GM23248 (cell line): ENCODE measurements around the gene EPN2. TPM values are rescaled to one million over a fixed set of nuclear protein-coding genes. Genes with fewer than 3 reads are reported as not detected.

ENCODE experiments used
- DNase-seq: peaks from one replicate; pipeline ENCODE4 v3.0.0-alpha.2; 2015
- H2AFZ ChIP-seq: fragments of 200-600 bp; sonication (generic); 2 replicates; pipeline ENCODE4 v1.6.1; 2016; ENCODE audit warnings: antibody characterized with exemption
- H3F3A ChIP-seq: fragments of 200-600 bp; sonication (generic); 2 replicates; pipeline ENCODE4 v1.6.1; 2016; ENCODE audit warnings: mild to moderate bottlenecking, antibody characterized with exemption, mixed run types; ENCODE audit not compliant: insufficient read depth
- H3K27ac ChIP-seq: fragments of 200-600 bp; sonication (generic); 2 replicates; pipeline ENCODE4 v1.5.1; 2016; ENCODE audit warnings: mild to moderate bottlenecking
- H3K27me3 ChIP-seq: fragments of 200-600 bp; sonication (generic); replicated peaks from 2 replicates; pipeline ENCODE4 v1.6.1; 2016; ENCODE audit warnings: mild to moderate bottlenecking; ENCODE audit not compliant: insufficient read depth
- H3K36me3 ChIP-seq: fragments of 200-600 bp; sonication (generic); 2 replicates; pipeline ENCODE4 v1.6.1; 2016; ENCODE audit warnings: low read depth, mild to moderate bottlenecking
- H3K4me1 ChIP-seq: fragments of 200-600 bp; sonication (generic); 2 replicates; pipeline ENCODE4 v1.6.1; 2016; ENCODE audit warnings: mild to moderate bottlenecking; ENCODE audit not compliant: insufficient read depth
- H3K4me2 ChIP-seq: fragments of 200-600 bp; sonication (generic); one replicate; pipeline ENCODE4 v1.6.1; 2016; ENCODE audit warnings: mild to moderate bottlenecking; ENCODE audit not compliant: unreplicated experiment
- H3K4me3 ChIP-seq: fragments of 200-600 bp; sonication (generic); 2 replicates; pipeline ENCODE4 v1.5.1; 2016; ENCODE audit warnings: mild to moderate bottlenecking
- H3K79me2 ChIP-seq: fragments of 200-600 bp; sonication (generic); 2 replicates; pipeline ENCODE4 v1.6.1; 2016; ENCODE audit warnings: mild to moderate bottlenecking; ENCODE audit not compliant: insufficient read depth
- H3K9ac ChIP-seq: fragments of 200-600 bp; sonication (generic); 2 replicates; pipeline ENCODE4 v1.6.1; 2016; ENCODE audit warnings: mild to moderate bottlenecking
- H3K9me2 ChIP-seq: fragments of 200-600 bp; sonication (generic); 2 replicates; pipeline ENCODE4 v1.6.1; 2016; ENCODE audit warnings: mixed run types, mild to moderate bottlenecking, moderate library complexity; ENCODE audit not compliant: insufficient read depth
- H3K9me3 ChIP-seq: fragments of 200-600 bp; sonication (generic); one replicate; pipeline ENCODE4 v1.6.1; 2017; ENCODE audit warnings: low read depth
- H4K20me1 ChIP-seq: fragments of 200-600 bp; sonication (generic); 2 replicates; pipeline ENCODE4 v1.6.0; 2016; ENCODE audit not compliant: insufficient read depth
- EZH2 ChIP-seq: fragments of 200-600 bp; sonication (generic); IDR thresholded peaks from 2 replicates; pipeline ENCODE4 v1.6.1; 2018; ENCODE audit warnings: antibody characterized with exemption, mild to moderate bottlenecking; ENCODE audit not compliant: insufficient read depth, poor library complexity, severe bottlenecking
- EZH2phosphoT487 ChIP-seq: fragments of 200-600 bp; sonication (generic); IDR thresholded peaks from 2 replicates; pipeline ENCODE4 v1.6.1; 2018; ENCODE audit warnings: antibody characterized with exemption, moderate library complexity, mild to moderate bottlenecking, low read depth; ENCODE audit not compliant: insufficient read depth
- WGBS, 2 experiments: methylation state at CpG; one replicate each; pipeline ENCODE4 v1.1.6; 2015 to 2017; ENCODE audit warnings: low lambda C conversion rate in 2 of 2, low coverage in 1 of 2; ENCODE audit errors: missing lambda C conversion rate in 2 of 2; 5-methylcytosine and 5-hydroxymethylcytosine counted together
- in situ Hi-C: fragments of 300-500 bp; cut with MboI; formaldehyde crosslinking; loops from 2 replicates; pipeline ENCODE4 v1.15.0; 2020
- polyA plus RNA-seq: library from polyadenylated mRNA; unstranded; fragments of >200 nt; fragmentation: Nextera tagmentation; extraction: Ambion mirVana; gene quantifications from 2 replicates; pipeline ENCODE4 v1.2.1, GENCODE V29; 2016
- total RNA-seq: library from RNA; depleted of rRNA; stranded (reverse); fragments of >200 nt; shearing (Covaris generic); gene quantifications from 2 replicates; pipeline ENCODE4 v1.2.3, GENCODE V29; 2014

The EPN2 gene
- total and polyA plus RNA-seq, 2 experiments from 2014 or later: 25.3 to 54.0 TPM

GRCh38 chr17:19265755-19266154 is 28.6 kb downstream of the EPN2 start:
- Histone ChIP-seq H3F3A (peaks cover 34% of the 10 kb centered on the region), H3K9me2 (no peaks in the 10 kb centered on the region), H3K27ac (no peak overlapping the region), H3K79me2 (peaks cover 98% of the 10 kb centered on the region), H3K4me1 (peaks cover 23% of the 10 kb centered on the region), H3K36me3 (no peaks in the 10 kb centered on the region), H3K27me3 (no peaks in the 10 kb centered on the region), H4K20me1 (peaks cover 24% of the 10 kb centered on the region; the same call in 1 of the 2 replicates), H3K4me2 (no peak overlapping the region), H3K9me3 (no peaks in the 10 kb centered on the region), H3K9ac (no peak overlapping the region), H2AFZ (no peak overlapping the region), H3K4me3 (no peak overlapping the region)
- no peak for DNase-seq
- in situ Hi-C loops: loop anchor here (25.0 kb wide), 1 partner anchor 497 kb away; no protein-coding TSS in a partner anchor
- WGBS, 2 experiments: 70 to 71% methylated on average over 6 of the region's 6 CpGs
- no peak for TF ChIP-seq EZH2phosphoT487
- TF ChIP-seq EZH2: no peak

DNA sequence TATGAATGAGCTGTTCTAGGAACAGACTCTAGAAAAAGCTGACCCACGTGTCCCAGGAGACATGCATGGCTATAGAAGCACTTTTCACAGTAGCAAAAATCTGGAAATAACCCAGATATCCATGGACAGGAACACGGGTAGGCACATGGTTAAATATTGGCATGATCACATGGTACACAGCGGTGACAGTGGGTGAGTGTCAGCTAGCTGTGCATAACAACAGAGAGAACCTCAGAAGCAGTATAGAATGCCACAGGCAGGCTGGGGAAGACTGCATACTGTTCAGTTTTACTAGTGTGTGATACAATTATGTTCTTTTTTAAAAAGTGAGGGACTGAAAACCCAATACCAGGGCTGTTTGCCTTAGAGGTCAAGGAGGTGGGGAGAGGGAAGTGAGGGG is 31.4 kb downstream of the EPN2 start:
- Histone ChIP-seq H3K9ac (no peak overlapping the region), H4K20me1 (peaks cover 22% of the 10 kb centered on the region; the same call in 1 of the 2 replicates), H3K4me1 (peaks cover 10% of the 10 kb centered on the region), H3K9me2 (no peaks in the 10 kb centered on the region), H3K27me3 (no peaks in the 10 kb centered on the region), H3K79me2 (peaks cover 100% of the 10 kb centered on the region), H3K36me3 (no peaks in the 10 kb centered on the region), H3F3A (peaks cover 15% of the 10 kb centered on the region), H3K4me3 (no peak overlapping the region), H3K4me2 (no peak overlapping the region), H3K27ac (no peak overlapping the region), H3K9me3 (no peaks in the 10 kb centered on the region), H2AFZ (no peak overlapping the region)
- 43 to 55% methylated on average over 3 of the region's 3 CpGs for WGBS, 2 experiments
- no peak for DNase-seq
- in situ Hi-C loops: loop anchor here (25.0 kb wide), 1 partner anchor 494 kb away; no protein-coding TSS in a partner anchor
- no peak for TF ChIP-seq EZH2
- no peak for TF ChIP-seq EZH2phosphoT487

- H3K36me3 ChIP-seq: no peaks in the 10 kb centered on the region
- DNase-seq: no peak
- H3K9ac ChIP-seq: no peak overlapping the region
- no peaks in the 10 kb centered on the region for H3K9me3 ChIP-seq
- whole genome bisulfite sequencing, 2 experiments: 57 to 65% methylated on average over 1 of the region's 1 CpG
- no peaks in the 10 kb centered on the region for H3K27me3 ChIP-seq
- H4K20me1 ChIP-seq: peaks cover 19% of the 10 kb centered on the region; the same call in 1 of the 2 replicates
- H3K9me2 ChIP-seq: no peaks in the 10 kb centered on the region
- no peak overlapping the region for H2AFZ ChIP-seq
- H3K4me2 ChIP-seq: no peak overlapping the region
- peaks cover 10% of the 10 kb centered on the region for H3F3A ChIP-seq
- in situ Hi-C loops: loop anchor here (25.0 kb wide), 1 partner anchor 493 kb away; no protein-coding TSS in a partner anchor
- no peak overlapping the region for H3K4me3 ChIP-seq
- H3K79me2 ChIP-seq: peaks cover 99% of the 10 kb centered on the region
- H3K27ac ChIP-seq: no peak overlapping the region
- H3K4me1 ChIP-seq: peaks cover 5% of the 10 kb centered on the region
- TF ChIP-seq EZH2phosphoT487 (no peak), EZH2 (no peak)
Measured at GRCh38 chr17:19269106-19269505, 31.9 kb downstream of the EPN2 start.

GRCh38 chr17:19269641-19270040 is 32.5 kb downstream of the EPN2 start:
- Histone ChIP-seq H3K9me2 (no peaks in the 10 kb centered on the region), H2AFZ (no peak overlapping the region), H3K4me2 (no peak overlapping the region), H3K9me3 (no peaks in the 10 kb centered on the region), H3F3A (peaks cover 6% of the 10 kb centered on the region; the same call in 1 of the 2 replicates), H3K9ac (no peak overlapping the region), H3K4me1 (no peaks in the 10 kb centered on the region; the same call in none of the 2 replicates), H3K36me3 (no peaks in the 10 kb centered on the region), H3K27me3 (no peaks in the 10 kb centered on the region), H3K4me3 (no peak overlapping the region), H4K20me1 (peaks cover 13% of the 10 kb centered on the region; the same call in 1 of the 2 replicates), H3K79me2 (peaks cover 99% of the 10 kb centered on the region), H3K27ac (no peak overlapping the region)
- 43 to 44% methylated on average over 3 of the region's 3 CpGs for WGBS, 2 experiments
- no peak for TF ChIP-seq EZH2phosphoT487
- no peak for TF ChIP-seq EZH2
- no peak for DNase-seq
- in situ Hi-C loops: loop anchor here (25.0 kb wide), 1 partner anchor 493 kb away; no protein-coding TSS in a partner anchor
